ENCODE measurements around the gene NLRC5.

DNA sequence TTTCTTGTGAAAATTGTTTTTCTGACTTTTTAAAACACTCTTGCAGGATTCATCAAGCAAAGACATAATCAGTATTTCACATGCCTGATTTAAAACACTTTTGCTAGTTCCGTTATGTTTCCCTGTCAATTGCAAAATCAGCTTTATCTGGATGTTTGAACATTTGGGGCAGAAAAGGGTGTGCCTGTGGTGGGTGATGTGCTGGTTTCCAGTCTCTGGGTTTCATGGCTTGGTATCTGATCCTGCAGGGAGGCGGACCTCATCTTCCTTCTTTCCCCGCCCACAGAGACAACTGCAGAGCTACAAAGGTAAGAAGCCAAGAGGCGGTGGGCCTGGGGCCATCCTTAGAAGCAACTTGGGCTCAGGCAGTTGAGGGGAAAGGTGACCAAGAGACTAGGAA lies 41.8 kb downstream of the NLRC5 start:
- no peak for TF ChIP-seq CTCF (IDR thresholded peaks at IDR 0.05)
- no peak for TF ChIP-seq POLR2A (IDR thresholded peaks at IDR 0.05)

All from lower leg skin (tissue), 3 donors.